ENCODE measurements around the gene ITPA. TPM values are rescaled to one million over a fixed set of nuclear protein-coding genes. Genes with fewer than 3 reads are reported as not detected.

ITPA gene
- total RNA-seq, 1 experiment from 2014 or later = 77.3 TPM

DNA sequence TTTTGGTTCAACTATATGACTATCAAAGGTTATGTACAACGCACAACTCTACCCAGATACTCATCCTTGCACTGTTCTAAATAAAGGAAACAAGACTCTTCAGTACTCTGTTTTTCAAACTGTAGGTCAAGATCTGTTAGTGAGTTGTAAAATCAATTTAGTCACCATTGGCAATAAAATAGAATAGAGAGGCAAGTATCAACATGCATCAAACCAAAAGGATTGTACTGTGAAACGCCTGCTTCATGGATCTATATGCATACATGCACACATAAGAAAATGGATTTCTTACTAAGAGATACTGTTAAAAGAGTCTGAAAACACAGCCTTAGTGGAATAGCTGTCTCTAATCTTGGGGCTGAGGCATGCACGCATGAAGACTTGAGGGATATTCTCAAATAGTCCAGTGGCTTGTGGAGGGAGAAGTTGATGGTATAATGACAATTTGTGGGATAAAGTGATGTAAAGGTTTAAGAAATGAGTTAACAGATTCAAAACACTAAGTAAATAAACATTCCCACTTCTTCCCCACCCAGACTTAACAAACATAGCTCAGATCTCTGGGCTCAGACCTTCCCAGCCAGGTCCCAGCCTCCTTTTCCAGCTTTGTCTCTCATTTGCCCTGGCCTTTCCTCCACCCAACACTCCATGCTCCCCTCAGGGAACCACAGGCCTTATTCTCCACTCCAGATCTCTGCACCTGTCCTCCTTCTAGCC, 25.2 kb upstream of the ITPA start:
- Histone ChIP-seq H3K27ac (ENCODE audit: low read depth, low read length) (no peak overlapping the region), H3K4me3 (replicated peaks in 1 of 2; ENCODE audit: low read depth in 1 of 2, low read length in 2 of 2) (no peak overlapping the region), H3K36me3 (ENCODE audit: control insufficient read depth in 1 of 2, insufficient read depth in 2 of 2, low read length in 2 of 2) (no peaks in the 10 kb centered on the region; a peak in 1 of 4 replicates), H3K79me2 (ENCODE audit: insufficient read depth, low read length) (no peaks in the 10 kb centered on the region), H3K9me2 (ENCODE audit: insufficient read depth) (no peaks in the 10 kb centered on the region), H3K9ac (ENCODE audit: low read length) (no peak overlapping the region), H4K20me1 (ENCODE audit: insufficient read depth) (no peaks in the 10 kb centered on the region), H3K27me3 (ENCODE audit: insufficient read depth, low read length) (no peaks in the 10 kb centered on the region), H3K4me2 (ENCODE audit: low read length) (no peak overlapping the region), H3K9me3 (ENCODE audit: control insufficient read depth in 1 of 2, insufficient read depth in 1 of 2, low read depth in 1 of 2, low read length in 2 of 2) (no peaks in the 10 kb centered on the region), H3K4me1 (ENCODE audit: control insufficient read depth in 1 of 2, insufficient read depth in 2 of 2, low read length in 2 of 2) (no peaks in the 10 kb centered on the region), H2AFZ (ENCODE audit: low read depth, low read length, poor library complexity, severe bottlenecking) (no peak overlapping the region)
- CTCF ChIA-PET = no interaction called here
- POLR2A ChIA-PET = no interaction called here
- intact Hi-C loops (cut with micrococcal nuclease) = no loop called here
- RAD21 ChIA-PET (ENCODE audit: low non-redundant PET in 1 of 2, low total read pairs in 2 of 2, uncharacterized antibody in 2 of 2, unreplicated experiment in 2 of 2) = no interaction called here
- ATAC-seq (no peak), DNase-seq (ENCODE audit: low read depth, low spot score) (no peak)
- no TSS peak for BruUV-seq (replicated peaks)
- TF ChIP-seq FOSL1 (IDR thresholded peaks at IDR 0.05; ENCODE audit: low read depth) = no peak
- no peak for TF ChIP-seq EZH2 (IDR thresholded peaks at IDR 0.05)
- TF ChIP-seq ELF1 (IDR thresholded peaks at IDR 0.05; ENCODE audit: borderline replicate concordance, low read depth) = no peak
- TF ChIP-seq CBX3 (IDR thresholded peaks at IDR 0.05; ENCODE audit: low read depth) = no peak
- TF ChIP-seq SP1 (IDR thresholded peaks at IDR 0.05; ENCODE audit: low read depth) = no peak
- TF ChIP-seq SIN3A (IDR thresholded peaks at IDR 0.05; ENCODE audit: low read depth) = no peak
- TF ChIP-seq EZH2phosphoT487 (IDR thresholded peaks at IDR 0.05; ENCODE audit: borderline replicate concordance) = no peak
- TF ChIP-seq ZNF274 (IDR thresholded peaks at IDR 0.05; ENCODE audit: low read depth, low read length) = no peak
- TF ChIP-seq JUND (IDR thresholded peaks at IDR 0.05) = no peak
- TF ChIP-seq YY1 (IDR thresholded peaks at IDR 0.05; ENCODE audit: extremely low read depth, insufficient replicate concordance, low read depth, low read length) = no peak
- TF ChIP-seq POLR2AphosphoS5 (IDR thresholded peaks at IDR 0.05; ENCODE audit: low read depth, low read length) = no peak
- TF ChIP-seq, protein P1, sequence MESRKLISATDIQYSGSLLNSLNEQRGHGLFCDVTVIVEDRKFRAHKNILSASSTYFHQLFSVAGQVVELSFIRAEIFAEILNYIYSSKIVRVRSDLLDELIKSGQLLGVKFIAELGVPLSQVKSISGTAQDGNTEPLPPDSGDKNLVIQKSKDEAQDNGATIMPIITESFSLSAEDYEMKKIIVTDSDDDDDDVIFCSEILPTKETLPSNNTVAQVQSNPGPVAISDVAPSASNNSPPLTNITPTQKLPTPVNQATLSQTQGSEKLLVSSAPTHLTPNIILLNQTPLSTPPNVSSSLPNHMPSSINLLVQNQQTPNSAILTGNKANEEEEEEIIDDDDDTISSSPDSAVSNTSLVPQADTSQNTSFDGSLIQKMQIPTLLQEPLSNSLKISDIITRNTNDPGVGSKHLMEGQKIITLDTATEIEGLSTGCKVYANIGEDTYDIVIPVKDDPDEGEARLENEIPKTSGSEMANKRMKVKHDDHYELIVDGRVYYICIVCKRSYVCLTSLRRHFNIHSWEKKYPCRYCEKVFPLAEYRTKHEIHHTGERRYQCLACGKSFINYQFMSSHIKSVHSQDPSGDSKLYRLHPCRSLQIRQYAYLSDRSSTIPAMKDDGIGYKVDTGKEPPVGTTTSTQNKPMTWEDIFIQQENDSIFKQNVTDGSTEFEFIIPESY (IDR thresholded peaks at IDR 0.05; ENCODE audit: extremely low read depth, insufficient replicate concordance, low read length) = no peak
- TF ChIP-seq CEBPB (IDR thresholded peaks at IDR 0.05; ENCODE audit: low read depth) = no peak
- TF ChIP-seq, protein P2, sequence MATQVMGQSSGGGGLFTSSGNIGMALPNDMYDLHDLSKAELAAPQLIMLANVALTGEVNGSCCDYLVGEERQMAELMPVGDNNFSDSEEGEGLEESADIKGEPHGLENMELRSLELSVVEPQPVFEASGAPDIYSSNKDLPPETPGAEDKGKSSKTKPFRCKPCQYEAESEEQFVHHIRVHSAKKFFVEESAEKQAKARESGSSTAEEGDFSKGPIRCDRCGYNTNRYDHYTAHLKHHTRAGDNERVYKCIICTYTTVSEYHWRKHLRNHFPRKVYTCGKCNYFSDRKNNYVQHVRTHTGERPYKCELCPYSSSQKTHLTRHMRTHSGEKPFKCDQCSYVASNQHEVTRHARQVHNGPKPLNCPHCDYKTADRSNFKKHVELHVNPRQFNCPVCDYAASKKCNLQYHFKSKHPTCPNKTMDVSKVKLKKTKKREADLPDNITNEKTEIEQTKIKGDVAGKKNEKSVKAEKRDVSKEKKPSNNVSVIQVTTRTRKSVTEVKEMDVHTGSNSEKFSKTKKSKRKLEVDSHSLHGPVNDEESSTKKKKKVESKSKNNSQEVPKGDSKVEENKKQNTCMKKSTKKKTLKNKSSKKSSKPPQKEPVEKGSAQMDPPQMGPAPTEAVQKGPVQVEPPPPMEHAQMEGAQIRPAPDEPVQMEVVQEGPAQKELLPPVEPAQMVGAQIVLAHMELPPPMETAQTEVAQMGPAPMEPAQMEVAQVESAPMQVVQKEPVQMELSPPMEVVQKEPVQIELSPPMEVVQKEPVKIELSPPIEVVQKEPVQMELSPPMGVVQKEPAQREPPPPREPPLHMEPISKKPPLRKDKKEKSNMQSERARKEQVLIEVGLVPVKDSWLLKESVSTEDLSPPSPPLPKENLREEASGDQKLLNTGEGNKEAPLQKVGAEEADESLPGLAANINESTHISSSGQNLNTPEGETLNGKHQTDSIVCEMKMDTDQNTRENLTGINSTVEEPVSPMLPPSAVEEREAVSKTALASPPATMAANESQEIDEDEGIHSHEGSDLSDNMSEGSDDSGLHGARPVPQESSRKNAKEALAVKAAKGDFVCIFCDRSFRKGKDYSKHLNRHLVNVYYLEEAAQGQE (IDR thresholded peaks at IDR 0.05; ENCODE audit: low read depth) = no peak
- TF ChIP-seq, protein P3, sequence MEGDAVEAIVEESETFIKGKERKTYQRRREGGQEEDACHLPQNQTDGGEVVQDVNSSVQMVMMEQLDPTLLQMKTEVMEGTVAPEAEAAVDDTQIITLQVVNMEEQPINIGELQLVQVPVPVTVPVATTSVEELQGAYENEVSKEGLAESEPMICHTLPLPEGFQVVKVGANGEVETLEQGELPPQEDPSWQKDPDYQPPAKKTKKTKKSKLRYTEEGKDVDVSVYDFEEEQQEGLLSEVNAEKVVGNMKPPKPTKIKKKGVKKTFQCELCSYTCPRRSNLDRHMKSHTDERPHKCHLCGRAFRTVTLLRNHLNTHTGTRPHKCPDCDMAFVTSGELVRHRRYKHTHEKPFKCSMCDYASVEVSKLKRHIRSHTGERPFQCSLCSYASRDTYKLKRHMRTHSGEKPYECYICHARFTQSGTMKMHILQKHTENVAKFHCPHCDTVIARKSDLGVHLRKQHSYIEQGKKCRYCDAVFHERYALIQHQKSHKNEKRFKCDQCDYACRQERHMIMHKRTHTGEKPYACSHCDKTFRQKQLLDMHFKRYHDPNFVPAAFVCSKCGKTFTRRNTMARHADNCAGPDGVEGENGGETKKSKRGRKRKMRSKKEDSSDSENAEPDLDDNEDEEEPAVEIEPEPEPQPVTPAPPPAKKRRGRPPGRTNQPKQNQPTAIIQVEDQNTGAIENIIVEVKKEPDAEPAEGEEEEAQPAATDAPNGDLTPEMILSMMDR (IDR thresholded peaks at IDR 0.05 in 2 of 3, conservative IDR thresholded peaks at IDR 0.05 in 1 of 3; ENCODE audit: borderline replicate concordance in 1 of 3, insufficient read depth in 1 of 3, low read depth in 2 of 3, low read length in 2 of 3) = no peak
- no peak for TF ChIP-seq RAD21 (IDR thresholded peaks at IDR 0.05; ENCODE audit: low read depth)
- TF ChIP-seq ZFX (IDR thresholded peaks at IDR 0.05) = no peak
- TF ChIP-seq, protein P4, sequence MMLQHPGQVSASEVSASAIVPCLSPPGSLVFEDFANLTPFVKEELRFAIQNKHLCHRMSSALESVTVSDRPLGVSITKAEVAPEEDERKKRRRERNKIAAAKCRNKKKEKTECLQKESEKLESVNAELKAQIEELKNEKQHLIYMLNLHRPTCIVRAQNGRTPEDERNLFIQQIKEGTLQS (IDR thresholded peaks at IDR 0.05) = no peak
- TF ChIP-seq POLR2A (IDR thresholded peaks at IDR 0.05; ENCODE audit: borderline replicate concordance, extremely low read depth, insufficient read depth, insufficient read length) = no peak
- TF ChIP-seq TCF7L2 (IDR thresholded peaks at IDR 0.05; ENCODE audit: borderline replicate concordance, extremely low read depth, insufficient read depth, insufficient read length) = no peak

Measured in HCT116 (cell line).